ENCODE measurements around the gene HSPA4L. TPM values are rescaled to one million over a fixed set of nuclear protein-coding genes. Genes with fewer than 3 reads are reported as not detected.

The HSPA4L gene
- total and polyA plus RNA-seq, 5 experiments from 2014 or later = 0.32 TPM; not detected in 4

GRCh38 chr4:127772769-127773671, 9.1 kb upstream of the HSPA4L start:
- Mint-ChIP-seq H3K27ac (no peak overlapping the region), H3K4me1 (no peaks in the 10 kb centered on the region), H3K36me3 (no peaks in the 10 kb centered on the region), H3K9me3 (no peaks in the 10 kb centered on the region), H3K27me3 (peaks cover 26 to 52% (median 30%) of the 10 kb centered on the region in 5 donors), H3K4me3 (no peak overlapping the region)
- ATAC-seq (no peak), DNase-seq (no peak)
- POLR2A ChIA-PET = no interaction called here

GRCh38 chr4:127775843-127776242, 6.3 kb upstream of the HSPA4L start:
- POLR2A ChIA-PET = no interaction called here
- peaks cover 36 to 79% (median 49%) of the 10 kb centered on the region in 5 donors for H3K27me3 Mint-ChIP-seq
- peaks cover 0 to 2% (median 0%) of the 10 kb centered on the region in 4 donors for H3K4me1 Mint-ChIP-seq

GRCh38 chr4:127776620-127777019, 5.5 kb upstream of the HSPA4L start:
- ATAC-seq (no peak), DNase-seq (no peak)
- H3K27me3 Mint-ChIP-seq = peaks cover 41 to 86% (median 54%) of the 10 kb centered on the region in 5 donors
- H3K4me1 Mint-ChIP-seq = peaks cover 4 to 8% (median 7%) of the 10 kb centered on the region in 4 donors
- no peak overlapping the region for H3K27ac Mint-ChIP-seq
- H3K9me3 Mint-ChIP-seq = no peaks in the 10 kb centered on the region
- no peak overlapping the region for H3K4me3 Mint-ChIP-seq
- H3K36me3 Mint-ChIP-seq = peaks cover 0 to 4% (median 0%) of the 10 kb centered on the region in 3 donors
- POLR2A ChIA-PET = no interaction called here

More at GRCh38 chr4:127775843-127776242, 6.3 kb upstream of the HSPA4L start:
- DNase-seq = peak in 1 of 10 donors; percentile 16
- no peak for ATAC-seq
- Mint-ChIP-seq H3K4me3 (no peak overlapping the region), H3K36me3 (peaks cover 0 to 4% (median 0%) of the 10 kb centered on the region in 3 donors), H3K27ac (no peak overlapping the region), H3K9me3 (no peaks in the 10 kb centered on the region)

- Mint-ChIP-seq H3K4me3 (no peak overlapping the region), H3K9me3 (no peaks in the 10 kb centered on the region), H3K36me3 (peaks cover 0 to 4% (median 3%) of the 10 kb centered on the region in 3 donors), H3K27ac (no peak overlapping the region), H3K4me1 (peaks cover 6 to 12% (median 10%) of the 10 kb centered on the region in 4 donors), H3K27me3 (peaks cover 39 to 84% (median 52%) of the 10 kb centered on the region in 5 donors)
- peak in 1 of 10 donors; percentile 26 for DNase-seq
- POLR2A ChIA-PET = no interaction called here
- ATAC-seq = no peak
Measured at GRCh38 chr4:127777487-127777886, 4.6 kb upstream of the HSPA4L start.

GRCh38 chr4:127778102-127778501, 4.0 kb upstream of the HSPA4L start:
- Mint-ChIP-seq H3K36me3 (peaks cover 0 to 6% (median 4%) of the 10 kb centered on the region in 3 donors), H3K4me3 (no peak overlapping the region), H3K9me3 (peaks cover 0 to under 1% (median 0%) of the 10 kb centered on the region in 9 donors), H3K4me1 (peaks cover 11 to 18% (median 12%) of the 10 kb centered on the region in 4 donors), H3K27me3 (peaks cover 43 to 84% (median 58%) of the 10 kb centered on the region in 5 donors), H3K27ac (no peak overlapping the region)
- ATAC-seq = no peak
- no peak for DNase-seq
- POLR2A ChIA-PET = no interaction called here

- peaks cover 0 to 6% (median 4%) of the 10 kb centered on the region in 3 donors for H3K36me3 Mint-ChIP-seq
- H3K27me3 Mint-ChIP-seq = peaks cover 46 to 74% (median 63%) of the 10 kb centered on the region in 5 donors
- no peak for ATAC-seq
- H3K9me3 Mint-ChIP-seq = peaks cover 0 to 3% (median 0%) of the 10 kb centered on the region in 9 donors
- no peak overlapping the region for H3K27ac Mint-ChIP-seq
- H3K4me3 Mint-ChIP-seq = peak overlapping the region in 8 of 10 donors; percentile 24 to 87 (median 75)
- POLR2A ChIA-PET = interaction anchor here (0.6 kb wide), 1 partner anchor 115 kb away, joined by 6 read pairs; no protein-coding TSS in a partner anchor
- H3K4me1 Mint-ChIP-seq = peaks cover 15 to 21% (median 15%) of the 10 kb centered on the region in 4 donors
- DNase-seq = peak in 1 of 10 donors; percentile 26
Measured at GRCh38 chr4:127780598-127780997, 1.5 kb upstream of the HSPA4L start.

DNA sequence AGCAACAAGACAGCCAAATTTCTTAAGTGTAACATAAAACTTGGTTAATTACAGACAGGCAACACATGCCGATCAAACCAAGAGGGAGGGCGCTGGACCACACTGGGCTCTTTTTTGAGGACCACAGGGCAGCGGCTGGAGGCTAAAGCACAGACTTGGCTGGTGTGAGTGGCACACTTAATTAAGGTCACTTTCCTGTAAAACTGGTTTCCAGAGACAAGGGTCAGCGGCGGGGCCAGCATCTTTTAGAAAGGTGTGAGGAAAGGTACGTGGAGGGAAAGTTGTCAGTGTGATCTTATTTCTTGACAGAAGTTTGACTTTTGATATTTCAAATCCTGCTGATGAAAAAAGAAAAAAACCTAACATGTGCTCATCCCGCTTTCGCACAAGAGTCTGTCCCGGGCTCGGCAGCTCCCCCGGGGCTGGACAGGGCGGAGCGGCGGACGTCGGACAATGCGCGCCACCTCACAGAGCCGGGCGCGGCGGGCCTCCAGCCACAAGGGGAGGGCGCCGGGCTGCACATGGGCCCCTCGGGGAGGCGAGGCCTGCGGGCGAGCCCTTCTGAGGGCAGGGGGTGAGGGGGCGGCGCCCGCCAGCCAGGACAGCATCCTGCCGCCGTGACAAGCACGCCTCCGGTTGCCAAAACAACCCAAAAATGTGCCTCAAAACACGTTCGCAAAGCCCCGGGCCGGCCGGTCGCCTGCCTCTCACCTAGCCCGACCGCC, 660 bp upstream of the HSPA4L start:
- peak overlapping the region in 3 of 10 donors; percentile 12 to 75 (median 33) for H3K27ac Mint-ChIP-seq

GRCh38 chr4:127782025-127782274, 172 bp upstream of the HSPA4L start:
- H3K4me3 Mint-ChIP-seq = peak overlapping the region in 9 of 10 donors; percentile 51 to 97 (median 84)
- peaks cover 15 to 21% (median 15%) of the 10 kb centered on the region in 4 donors for H3K4me1 Mint-ChIP-seq
- DNase-seq (peak in 1 of 10 donors; percentile 13), ATAC-seq (no peak)
- peaks cover 0 to 3% (median 0%) of the 10 kb centered on the region in 9 donors for H3K9me3 Mint-ChIP-seq
- peak overlapping the region in 1 of 10 donors; percentile 33 for H3K27ac Mint-ChIP-seq
- H3K27me3 Mint-ChIP-seq = peaks cover 39 to 67% (median 55%) of the 10 kb centered on the region in 5 donors
- POLR2A ChIA-PET = no interaction called here
- H3K36me3 Mint-ChIP-seq = peaks cover 0 to 6% (median 4%) of the 10 kb centered on the region in 3 donors

More for the DNA sequence above, 660 bp upstream of the HSPA4L start:
- Mint-ChIP-seq H3K27me3 (peaks cover 43 to 70% (median 59%) of the 10 kb centered on the region in 5 donors), H3K4me1 (peaks cover 15 to 21% (median 15%) of the 10 kb centered on the region in 4 donors), H3K36me3 (peaks cover 0 to 6% (median 4%) of the 10 kb centered on the region in 3 donors), H3K9me3 (peaks cover 0 to 3% (median 0%) of the 10 kb centered on the region in 9 donors), H3K4me3 (peak overlapping the region; percentile 67 to 97 (median 84))
- POLR2A ChIA-PET = no interaction called here
- DNase-seq (peak in 5 of 10 donors; percentile 6 to 62 (median 20)), ATAC-seq (peak; percentile 34 to 36)

DNA sequence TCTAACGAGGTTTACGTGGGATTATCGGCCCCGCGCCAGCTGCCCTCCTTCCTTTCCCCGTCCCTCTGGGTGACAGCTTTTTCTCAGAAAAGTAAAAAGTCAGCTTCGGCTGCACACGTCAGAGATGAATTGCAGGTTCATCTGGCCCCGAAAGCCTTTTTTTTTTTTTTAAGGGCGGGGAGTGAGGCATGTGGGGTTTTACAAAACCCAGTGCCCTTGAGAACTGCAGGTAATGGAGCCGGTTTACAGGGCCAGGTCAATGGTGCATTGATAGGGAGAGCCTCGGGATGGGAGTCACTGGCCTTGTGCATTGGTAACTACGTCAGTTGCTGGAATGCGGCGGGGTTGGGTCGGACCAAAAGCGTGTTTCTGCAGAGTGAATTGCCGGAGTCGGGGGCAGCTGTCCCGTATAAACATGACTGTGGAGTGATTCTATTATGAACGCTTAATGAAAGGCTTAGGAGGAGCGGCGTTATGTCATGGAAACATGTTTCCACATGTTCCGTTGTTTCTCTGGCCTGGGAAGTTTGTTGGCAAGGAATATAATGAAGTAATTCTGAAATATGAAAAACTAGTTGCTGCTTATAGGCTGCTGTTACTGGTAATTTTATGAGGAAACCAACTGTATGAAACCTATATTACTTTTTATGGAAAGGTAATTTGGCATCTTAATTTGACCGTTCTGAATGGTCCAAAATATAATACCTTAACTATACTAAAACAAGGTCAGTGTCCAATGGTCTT, 1.1 kb downstream of the HSPA4L start:
- peaks cover 0 to 6% (median 4%) of the 10 kb centered on the region in 3 donors for H3K36me3 Mint-ChIP-seq
- H3K4me1 Mint-ChIP-seq = peaks cover 15 to 21% (median 15%) of the 10 kb centered on the region in 4 donors
- peaks cover 30 to 57% (median 44%) of the 10 kb centered on the region in 5 donors for H3K27me3 Mint-ChIP-seq
- ATAC-seq (peak; percentile 21 to 29), DNase-seq (peak in 5 of 10 donors; percentile 8 to 54 (median 21))
- peaks cover 0 to 3% (median 0%) of the 10 kb centered on the region in 9 donors for H3K9me3 Mint-ChIP-seq
- H3K27ac Mint-ChIP-seq = peak overlapping the region in 4 of 10 donors; percentile 26 to 82 (median 52)
- peak overlapping the region; percentile 84 to 97 (median 93) for H3K4me3 Mint-ChIP-seq
- POLR2A ChIA-PET = no interaction called here

GRCh38 chr4:127783955-127784770, 2.0 kb downstream of the HSPA4L start:
- peaks cover 15 to 21% (median 15%) of the 10 kb centered on the region in 4 donors for H3K4me1 Mint-ChIP-seq
- H3K27ac Mint-ChIP-seq = peak overlapping the region in 1 of 10 donors; percentile 71
- no peak overlapping the region for H3K4me3 Mint-ChIP-seq
- peaks cover 0 to 6% (median 0%) of the 10 kb centered on the region in 3 donors for H3K36me3 Mint-ChIP-seq
- POLR2A ChIA-PET = no interaction called here
- ATAC-seq (no peak), DNase-seq (no peak)
- H3K27me3 Mint-ChIP-seq = peaks cover 32 to 62% (median 44%) of the 10 kb centered on the region in 5 donors
- peaks cover 0 to 3% (median 0%) of the 10 kb centered on the region in 9 donors for H3K9me3 Mint-ChIP-seq

DNA sequence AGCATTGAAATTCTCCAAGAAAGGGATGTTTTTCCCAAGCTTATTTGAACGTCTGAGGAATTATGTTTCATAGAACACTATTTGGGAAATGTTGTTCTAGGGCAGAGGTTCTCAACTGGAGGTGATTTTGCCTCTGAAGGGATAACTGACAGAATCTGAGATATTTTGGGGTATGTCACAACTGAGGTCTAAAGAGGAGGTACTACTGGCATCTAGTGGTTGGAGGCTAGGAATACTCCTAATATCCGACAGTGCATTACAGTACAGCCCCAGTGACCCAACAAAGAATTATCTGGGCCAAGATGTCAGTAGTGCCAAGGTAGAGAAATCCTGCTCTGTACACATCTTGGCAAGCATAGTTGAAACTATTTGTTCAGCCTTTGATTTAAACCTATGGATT, 6.4 kb downstream of the HSPA4L start:
- POLR2A ChIA-PET = no interaction called here

More for the DNA sequence above, 6.4 kb downstream of the HSPA4L start:
- ATAC-seq (no peak), DNase-seq (no peak)
- no peak overlapping the region for H3K4me3 Mint-ChIP-seq
- no peaks in the 10 kb centered on the region for H3K4me1 Mint-ChIP-seq
- H3K27me3 Mint-ChIP-seq = peaks cover 25 to 48% (median 27%) of the 10 kb centered on the region in 5 donors
- no peak overlapping the region for H3K27ac Mint-ChIP-seq
- H3K9me3 Mint-ChIP-seq = no peaks in the 10 kb centered on the region
- H3K36me3 Mint-ChIP-seq = no peaks in the 10 kb centered on the region
